Common myeloid progenitor, CD34-positive (primary cell): Measurements from ENCODE around the gene AMPD3.

ENCODE experiments used
- CTCF ChIA-PET: fragments of 350-600 bp; sonication (Branson Sonifier 250); formaldehyde crosslinking; loops from one replicate; lab custom pipeline; 2021; ENCODE audit warnings: antibody characterized with exemption; lab: Charles Lee
- POLR2A ChIA-PET: fragments of 350-600 bp; sonication (Branson Sonifier 250); formaldehyde crosslinking; loops from one replicate; lab custom pipeline; 2021; ENCODE audit warnings: antibody characterized with exemption; lab: Charles Lee
- DNase-seq, 3 donors: peaks; one replicate each; pipeline versions ENCODE4 v3.0.0 to v3.0.0-alpha.2; 2013
- H3K27ac ChIP-seq, 2 experiments: 1 replicate in 1 of 2; 2 replicates in 1 of 2; pipeline ENCODE4 v1.7.0; 2013; ENCODE audit warnings: inconsistent platforms in 2 of 2, low read length in 2 of 2, mild to moderate bottlenecking in 2 of 2, low read depth in 1 of 2, moderate library complexity in 1 of 2; ENCODE audit not compliant: severe bottlenecking in 2 of 2, insufficient read depth in 1 of 2, poor library complexity in 1 of 2
- H3K27me3 ChIP-seq, 5 experiments: replicated peaks in 2 of 5; 1 replicate in 3 of 5; 2 replicates in 2 of 5; pipeline versions ENCODE4 v1.6.1 to v1.7.0; 2013; ENCODE audit warnings: low read length in 4 of 5, mild to moderate bottlenecking in 2 of 5, moderate library complexity in 2 of 5, inconsistent platforms in 1 of 5; ENCODE audit not compliant: insufficient read depth in 5 of 5, control insufficient read depth in 4 of 5
- H3K36me3 ChIP-seq, 4 experiments: 1 replicate in 2 of 4; 2 replicates in 2 of 4; pipeline versions ENCODE4 v1.6.1 to v1.7.0; 2013; ENCODE audit warnings: low read length in 3 of 4, control low read depth in 1 of 4, mild to moderate bottlenecking in 1 of 4; ENCODE audit not compliant: control insufficient read depth in 4 of 4, insufficient read depth in 4 of 4
- H3K4me1 ChIP-seq, 4 experiments: 1 replicate in 3 of 4; 2 replicates in 1 of 4; pipeline versions ENCODE4 v1.6.1 to v1.7.1; 2013; ENCODE audit warnings: low read length in 3 of 4, mild to moderate bottlenecking in 3 of 4, control low read depth in 1 of 4, inconsistent platforms in 1 of 4, moderate library complexity in 1 of 4; ENCODE audit not compliant: control insufficient read depth in 4 of 4, insufficient read depth in 4 of 4; ENCODE audit errors: control extremely low read depth in 1 of 4
- H3K4me3 ChIP-seq, 7 experiments: 1 replicate in 4 of 7; 2 replicates in 3 of 7; pipeline versions ENCODE4 v1.5.1 to v1.7.0; 2013; ENCODE audit warnings: mild to moderate bottlenecking in 7 of 7, low read length in 6 of 7, moderate library complexity in 6 of 7, inconsistent platforms in 2 of 7, low read depth in 2 of 7, control low read depth in 1 of 7; ENCODE audit not compliant: insufficient read depth in 4 of 7, control insufficient read depth in 1 of 7; ENCODE audit errors: extremely low read depth in 1 of 7
- H3K9me3 ChIP-seq, 5 experiments: 1 replicate in 4 of 5; 2 replicates in 1 of 5; pipeline versions ENCODE4 v1.6.1 to v1.7.1; 2013; ENCODE audit warnings: low read length in 4 of 5, mild to moderate bottlenecking in 2 of 5, inconsistent platforms in 1 of 5, low read depth in 1 of 5, moderate library complexity in 1 of 5; ENCODE audit not compliant: control insufficient read depth in 4 of 5, insufficient read depth in 2 of 5; ENCODE audit errors: control extremely low read depth in 1 of 5
- WGBS: methylation state at CpG from one replicate; pipeline ENCODE4 v1.1.5; 2013; ENCODE audit not compliant: insufficient coverage; 5-methylcytosine and 5-hydroxymethylcytosine counted together

Gene AMPD3

GRCh38 chr11:10496296-10496936 is 41.4 kb downstream of the AMPD3 start:
- H3K4me1 ChIP-seq, result no peaks in the 10 kb centered on the region
- POLR2A ChIA-PET, result no interaction called here
- 100% methylated on average over 3 of the region's 4 CpGs for WGBS

GRCh38 chr11:10497371-10498021 is 42.4 kb downstream of the AMPD3 start:
- ChIA-PET CTCF (interaction anchor here (0.6 to 2.0 kb wide), 4 partner anchors 9 to 96 kb away, joined by 3 to 6 read pairs (median 4); no protein-coding TSS in a partner anchor), POLR2A (no interaction called here)
- Histone ChIP-seq H3K4me1 (peaks cover 0 to 5% (median 3%) of the 10 kb centered on the region in 4 experiments), H3K27ac (no peak overlapping the region), H3K9me3 (peaks cover 0 to 3% (median 0%) of the 10 kb centered on the region in 5 experiments), H3K27me3 (no peaks in the 10 kb centered on the region), H3K36me3 (peaks cover 38 to 98% (median 76%) of the 10 kb centered on the region in 4 experiments), H3K4me3 (no peak overlapping the region)
- 98% methylated on average over 9 of the region's 18 CpGs for WGBS
- DNase-seq, result no peak

More at GRCh38 chr11:10496296-10496936, 41.4 kb downstream of the AMPD3 start:
- H3K9me3 ChIP-seq, result peaks cover 0 to 3% (median 0%) of the 10 kb centered on the region in 5 experiments
- no peak overlapping the region for H3K4me3 ChIP-seq
- H3K27ac ChIP-seq, result no peak overlapping the region
- peaks cover 36 to 98% (median 78%) of the 10 kb centered on the region in 4 experiments for H3K36me3 ChIP-seq
- no peaks in the 10 kb centered on the region for H3K27me3 ChIP-seq
- CTCF ChIA-PET, result interaction anchor here (1.0 to 2.0 kb wide), 6 partner anchors 8 to 95 kb away, joined by 3 to 6 read pairs (median 4); partner anchors contain the start of gene RNF141
- no peak for DNase-seq

GRCh38 chr11:10498022-10498400 is 42.9 kb downstream of the AMPD3 start:
- peaks cover 38 to 97% (median 78%) of the 10 kb centered on the region in 4 experiments for H3K36me3 ChIP-seq
- ChIA-PET POLR2A (no interaction called here), CTCF (interaction anchor here (0.6 to 2.0 kb wide), 5 partner anchors 9 to 96 kb away, joined by 3 to 6 read pairs (median 4); no protein-coding TSS in a partner anchor)
- no peak overlapping the region for H3K4me3 ChIP-seq
- 100% methylated on average over 7 of the region's 7 CpGs for WGBS
- H3K9me3 ChIP-seq, result peaks cover 0 to 3% (median 0%) of the 10 kb centered on the region in 5 experiments
- H3K27me3 ChIP-seq, result no peaks in the 10 kb centered on the region
- no peak for DNase-seq
- no peak overlapping the region for H3K27ac ChIP-seq
- peaks cover 0 to 10% (median 8%) of the 10 kb centered on the region in 4 experiments for H3K4me1 ChIP-seq

GRCh38 chr11:10498426-10499250 is 43.6 kb downstream of the AMPD3 start:
- WGBS, result 95% methylated on average over 8 of the region's 10 CpGs
- no peak overlapping the region for H3K27ac ChIP-seq
- ChIA-PET POLR2A (no interaction called here), CTCF (interaction anchor here (0.9 to 1.2 kb wide), 2 partner anchors 9 to 11 kb away, joined by 3 to 4 read pairs; no protein-coding TSS in a partner anchor)
- H3K36me3 ChIP-seq, result peaks cover 35 to 91% (median 73%) of the 10 kb centered on the region in 4 experiments
- no peaks in the 10 kb centered on the region for H3K9me3 ChIP-seq
- H3K27me3 ChIP-seq, result no peaks in the 10 kb centered on the region
- H3K4me3 ChIP-seq, result no peak overlapping the region
- peaks cover 3 to 16% (median 10%) of the 10 kb centered on the region in 4 experiments for H3K4me1 ChIP-seq
- DNase-seq, result no peak

- Histone ChIP-seq H3K4me1 (peaks cover 6 to 20% (median 10%) of the 10 kb centered on the region in 4 experiments), H3K27me3 (no peaks in the 10 kb centered on the region), H3K4me3 (no peak overlapping the region), H3K36me3 (peaks cover 33 to 91% (median 73%) of the 10 kb centered on the region in 4 experiments), H3K9me3 (no peaks in the 10 kb centered on the region), H3K27ac (no peak overlapping the region)
- POLR2A ChIA-PET, result no interaction called here
- no peak for DNase-seq
- WGBS, result 97% methylated on average over 3 of the region's 5 CpGs
- CTCF ChIA-PET, result interaction anchor here (1.1 to 1.2 kb wide), 2 partner anchors 8 to 56 kb away, joined by 3 to 4 read pairs; no protein-coding TSS in a partner anchor
Measured at GRCh38 chr11:10499452-10499851, 44.4 kb downstream of the AMPD3 start.

- ChIA-PET CTCF (interaction anchor here (1.1 kb wide), 1 partner anchor 57 kb away, joined by 3 read pairs; no protein-coding TSS in a partner anchor), POLR2A (no interaction called here)
- 86% methylated on average over 15 of the region's 15 CpGs for WGBS
- peaks cover 35 to 91% (median 70%) of the 10 kb centered on the region in 4 experiments for H3K36me3 ChIP-seq
- H3K27me3 ChIP-seq, result no peaks in the 10 kb centered on the region
- H3K9me3 ChIP-seq, result no peaks in the 10 kb centered on the region
- no peak for DNase-seq
- H3K4me1 ChIP-seq, result peaks cover 6 to 20% (median 10%) of the 10 kb centered on the region in 4 experiments
- no peak overlapping the region for H3K4me3 ChIP-seq
- no peak overlapping the region for H3K27ac ChIP-seq
Measured at GRCh38 chr11:10499874-10500601, 45.0 kb downstream of the AMPD3 start.
